CD4-positive, alpha-beta T cell (primary cell): ENCODE results near the gene RESF1. TPM values are rescaled to one million over a fixed set of nuclear protein-coding genes. Genes with fewer than 3 reads are reported as not detected.

Experiments used
- ATAC-seq: fragments of 200-7000 bp; cut with Tn5 transposase; one replicate; pipeline ENCODE4 v1.10.0; 2022; ENCODE audit warnings: mild to moderate bottlenecking; ENCODE audit not compliant: poor library complexity
- CTCF ChIA-PET: fragments of 350-600 bp; sonication (Branson Sonifier 250); formaldehyde crosslinking; loops from one replicate; lab custom pipeline; 2021; ENCODE audit warnings: antibody characterized with exemption, inconsistent platforms; lab: Charles Lee
- POLR2A ChIA-PET: fragments of 350-600 bp; sonication (Branson Sonifier 250); formaldehyde crosslinking; loops from one replicate; lab custom pipeline; 2021; ENCODE audit warnings: antibody characterized with exemption, inconsistent platforms; lab: Charles Lee
- DNase-seq, 14 experiments: peaks; one replicate each; pipeline ENCODE4 v3.0.0-alpha.2; 2013 to 2020; ENCODE audit warnings: mixed read lengths in 2 of 14
- H3K27ac ChIP-seq, 2 donors: one replicate each; pipeline versions ENCODE4 v1.5.1 to v1.7.0; 2013; ENCODE audit warnings: low read length in 2 of 2, low read depth in 1 of 2, mild to moderate bottlenecking in 1 of 2
- H3K27me3 ChIP-seq, 2 experiments: 1 replicate in 1 of 2; 2 replicates in 1 of 2; pipeline versions ENCODE4 v1.6.1 to v1.7.0; 2013; ENCODE audit warnings: low read length in 2 of 2, control low read depth in 1 of 2, mild to moderate bottlenecking in 1 of 2, moderate library complexity in 1 of 2; ENCODE audit not compliant: insufficient read depth in 2 of 2, control insufficient read depth in 1 of 2
- H3K36me3 ChIP-seq: one replicate; pipeline ENCODE4 v1.6.1; 2013; ENCODE audit warnings: low read length, control low read depth; ENCODE audit not compliant: insufficient read depth
- H3K4me1 ChIP-seq: one replicate; pipeline ENCODE4 v1.6.1; 2013; ENCODE audit warnings: low read length, control low read depth; ENCODE audit not compliant: insufficient read depth
- H3K4me3 ChIP-seq: one replicate; pipeline ENCODE4 v1.5.1; 2013; ENCODE audit warnings: mild to moderate bottlenecking, low read length, moderate library complexity
- H3K9me3 ChIP-seq, 2 experiments: 1 replicate in 1 of 2; 2 replicates in 1 of 2; pipeline versions ENCODE4 v1.6.1 to v1.7.0; 2013; ENCODE audit warnings: low read length in 2 of 2, mild to moderate bottlenecking in 2 of 2, control low read depth in 1 of 2, moderate library complexity in 1 of 2; ENCODE audit not compliant: control insufficient read depth in 1 of 2, insufficient read depth in 1 of 2
- H3K27ac Mint-ChIP-seq: one replicate; pipeline ENCODE4 v1.8.0; 2020; ENCODE audit warnings: mixed read lengths
- H3K27me3 Mint-ChIP-seq: one replicate; pipeline ENCODE4 v1.8.0; 2021; ENCODE audit warnings: mixed read lengths
- H3K36me3 Mint-ChIP-seq: one replicate; pipeline ENCODE4 v1.8.0; 2021; ENCODE audit warnings: low read depth, mixed read lengths
- H3K4me1 Mint-ChIP-seq: one replicate; pipeline ENCODE4 v1.8.0; 2021; ENCODE audit warnings: low read depth, mixed read lengths
- H3K4me3 Mint-ChIP-seq: one replicate; pipeline ENCODE4 v1.8.0; 2020; ENCODE audit warnings: mild to moderate bottlenecking, mixed read lengths
- H3K9me3 Mint-ChIP-seq: one replicate; pipeline ENCODE4 v1.8.0; 2020; ENCODE audit warnings: mixed read lengths
- intact Hi-C, 2 experiments: fragments of 100-400 bp; cut with DNase I in 1 of 2; cut with micrococcal nuclease in 1 of 2; formaldehyde crosslinking; loops; one replicate each; pipeline versions ENCODE4 v1.15.1 to v1.9.0; 2023 to 2025; cut with DNase I, micrococcal nuclease
- total RNA-seq, 174 experiments: library from RNA in 2 of 174; stranded (reverse) in 2 of 174; gene quantifications; one replicate each; pipeline ENCODE4 v1.2.3 and lab custom pipeline; 2021 to 2026
- TF ChIP-seq, protein P1 (sequence below): fragments of 200-600 bp; IDR thresholded peaks from one replicate; pipeline ENCODE4 v1.8.0; 2022; ENCODE audit warnings: antibody characterized with exemption, mild to moderate bottlenecking

The RESF1 gene
- total RNA-seq, 2 experiments from 2014 or later: 113 to 124 TPM

DNA sequence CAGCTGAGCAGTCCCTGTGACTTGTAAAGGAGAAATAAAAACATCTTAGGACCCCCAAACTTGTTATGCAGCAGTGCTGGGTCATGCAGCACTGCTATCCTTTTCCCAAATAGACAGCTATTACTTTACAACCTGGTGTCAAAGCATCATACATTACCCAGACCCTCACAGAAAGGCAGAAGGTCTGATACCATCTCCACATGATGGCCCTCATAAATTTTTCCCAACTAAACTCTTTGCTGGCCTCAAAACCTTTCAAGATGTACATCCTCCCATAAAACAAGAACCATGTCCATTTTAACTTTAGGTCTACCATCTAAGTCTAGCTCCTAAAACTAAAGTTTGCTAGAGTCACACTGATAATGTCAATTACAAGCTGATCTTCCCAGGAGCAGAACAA is 8.7 kb upstream of the RESF1 start:
- no peak for DNase-seq
- Histone ChIP-seq H3K27ac (no peak overlapping the region), H3K9me3 (peaks cover 0 to 13% of the 10 kb centered on the region in 2 experiments), H3K36me3 (no peaks in the 10 kb centered on the region), H3K4me3 (no peak overlapping the region), H3K27me3 (no peaks in the 10 kb centered on the region), H3K4me1 (peaks cover 15% of the 10 kb centered on the region)
- ATAC-seq: no peak
- Mint-ChIP-seq H3K9me3 (peaks cover 12% of the 10 kb centered on the region), H3K27ac (no peak overlapping the region), H3K36me3 (peaks cover 27% of the 10 kb centered on the region), H3K27me3 (no peaks in the 10 kb centered on the region), H3K4me1 (peaks cover 41% of the 10 kb centered on the region), H3K4me3 (no peak overlapping the region)
- POLR2A ChIA-PET: interaction anchor here (0.6 to 2.6 kb wide), 5 partner anchors 9 to 94 kb away, joined by 3 to 15 read pairs (median 4); partner anchors contain the start of gene RESF1
- intact Hi-C loops: no loop called here
- TF ChIP-seq, protein P1, sequence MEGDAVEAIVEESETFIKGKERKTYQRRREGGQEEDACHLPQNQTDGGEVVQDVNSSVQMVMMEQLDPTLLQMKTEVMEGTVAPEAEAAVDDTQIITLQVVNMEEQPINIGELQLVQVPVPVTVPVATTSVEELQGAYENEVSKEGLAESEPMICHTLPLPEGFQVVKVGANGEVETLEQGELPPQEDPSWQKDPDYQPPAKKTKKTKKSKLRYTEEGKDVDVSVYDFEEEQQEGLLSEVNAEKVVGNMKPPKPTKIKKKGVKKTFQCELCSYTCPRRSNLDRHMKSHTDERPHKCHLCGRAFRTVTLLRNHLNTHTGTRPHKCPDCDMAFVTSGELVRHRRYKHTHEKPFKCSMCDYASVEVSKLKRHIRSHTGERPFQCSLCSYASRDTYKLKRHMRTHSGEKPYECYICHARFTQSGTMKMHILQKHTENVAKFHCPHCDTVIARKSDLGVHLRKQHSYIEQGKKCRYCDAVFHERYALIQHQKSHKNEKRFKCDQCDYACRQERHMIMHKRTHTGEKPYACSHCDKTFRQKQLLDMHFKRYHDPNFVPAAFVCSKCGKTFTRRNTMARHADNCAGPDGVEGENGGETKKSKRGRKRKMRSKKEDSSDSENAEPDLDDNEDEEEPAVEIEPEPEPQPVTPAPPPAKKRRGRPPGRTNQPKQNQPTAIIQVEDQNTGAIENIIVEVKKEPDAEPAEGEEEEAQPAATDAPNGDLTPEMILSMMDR: no peak
- CTCF ChIA-PET: interaction anchor here (1.1 kb wide), 1 partner anchor 9 kb away, joined by 4 read pairs; the partner anchor contains the start of gene RESF1

DNA sequence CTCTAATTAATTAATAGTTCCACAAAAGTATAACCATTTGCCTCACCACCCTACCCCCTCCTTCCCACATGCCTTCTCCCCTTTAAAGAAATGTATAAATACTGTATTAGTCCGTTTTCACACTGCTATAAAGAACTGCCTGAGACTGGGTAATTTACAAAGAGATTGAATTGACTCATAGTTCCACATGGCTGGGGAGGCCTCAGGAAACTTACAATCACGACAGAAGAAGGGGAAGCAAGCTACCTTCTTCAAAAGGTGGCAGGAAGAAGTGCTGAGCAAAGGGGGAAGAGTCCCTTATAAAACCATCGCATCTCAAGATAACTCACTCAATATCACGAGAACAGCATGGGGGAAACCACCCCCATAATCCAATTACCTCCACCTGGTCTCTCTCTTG is 8.2 kb upstream of the RESF1 start:
- no peak overlapping the region for H3K4me3 Mint-ChIP-seq
- Histone ChIP-seq H3K9me3 (peaks cover 0 to 14% of the 10 kb centered on the region in 2 experiments), H3K4me1 (peaks cover 19% of the 10 kb centered on the region), H3K4me3 (no peak overlapping the region), H3K36me3 (no peaks in the 10 kb centered on the region), H3K27ac (no peak overlapping the region), H3K27me3 (no peaks in the 10 kb centered on the region)
- peak overlapping the region; percentile 9 for H3K27ac Mint-ChIP-seq
- peaks cover 12% of the 10 kb centered on the region for H3K9me3 Mint-ChIP-seq
- H3K36me3 Mint-ChIP-seq: peaks cover 23% of the 10 kb centered on the region
- DNase-seq (no peak), ATAC-seq (no peak)
- ChIA-PET CTCF (no interaction called here), POLR2A (interaction anchor here (0.8 to 2.6 kb wide), 4 partner anchors 9 to 58 kb away, joined by 4 to 15 read pairs (median 4); partner anchors contain the start of gene RESF1)
- no peaks in the 10 kb centered on the region for H3K27me3 Mint-ChIP-seq
- TF ChIP-seq, protein P1: no peak
- intact Hi-C loops: no loop called here
- H3K4me1 Mint-ChIP-seq: peaks cover 44% of the 10 kb centered on the region

DNA sequence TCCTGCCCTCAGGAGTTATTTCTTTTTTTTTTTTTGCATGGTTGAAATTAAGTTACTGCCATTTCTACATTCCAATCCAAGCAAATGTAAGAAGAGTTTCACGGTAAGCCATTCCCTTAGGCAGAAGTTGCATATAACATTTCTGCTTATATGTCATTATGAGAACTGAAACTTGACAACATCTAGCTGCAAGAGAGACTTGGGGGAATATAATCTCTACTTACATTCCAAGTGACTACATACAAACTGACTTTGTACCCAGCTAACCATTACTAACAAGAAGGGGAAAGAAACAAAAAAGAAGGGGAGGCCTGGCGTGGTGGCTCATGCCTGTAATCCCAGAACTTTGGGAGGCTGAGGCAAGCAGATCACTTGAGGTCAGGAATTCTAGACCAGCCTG is 7.3 kb upstream of the RESF1 start:
- peaks cover 49% of the 10 kb centered on the region for H3K4me1 Mint-ChIP-seq
- no peaks in the 10 kb centered on the region for H3K27me3 Mint-ChIP-seq
- Histone ChIP-seq H3K9me3 (peaks cover 0 to 18% of the 10 kb centered on the region in 2 experiments), H3K4me3 (no peak overlapping the region), H3K36me3 (no peaks in the 10 kb centered on the region), H3K27ac (no peak overlapping the region), H3K4me1 (peaks cover 23% of the 10 kb centered on the region), H3K27me3 (no peaks in the 10 kb centered on the region)
- TF ChIP-seq, protein P1: no peak
- H3K27ac Mint-ChIP-seq: no peak overlapping the region
- peaks cover 22% of the 10 kb centered on the region for H3K36me3 Mint-ChIP-seq
- CTCF ChIA-PET: interaction anchor here (0.7 kb wide), 1 partner anchor 11 kb away, joined by 3 read pairs; no protein-coding TSS in a partner anchor
- no peak overlapping the region for H3K4me3 Mint-ChIP-seq
- H3K9me3 Mint-ChIP-seq: peaks cover 12% of the 10 kb centered on the region
- ATAC-seq (no peak), DNase-seq (no peak)
- intact Hi-C loops: no loop called here
- POLR2A ChIA-PET: no interaction called here
